GM12878 (cell line): ENCODE measurements around the gene DNAJC5. TPM values are rescaled to one million over a fixed set of nuclear protein-coding genes. Genes with fewer than 3 reads are reported as not detected.

Experiments
- BACH1 ChIP-seq: fragments of 450-650 bp; IDR thresholded peaks from 2 replicates; pipeline ENCODE4 v1.6.1; 2017; ENCODE audit warnings: mild to moderate bottlenecking, borderline replicate concordance
- BMI1 ChIP-seq: fragments of 450-650 bp; IDR thresholded peaks from 2 replicates; pipeline ENCODE4 v1.6.1; 2016; ENCODE audit warnings: mild to moderate bottlenecking, moderate library complexity, borderline replicate concordance
- CBX5 ChIP-seq: sonication (generic); IDR thresholded peaks from 2 replicates; pipeline ENCODE4 v1.6.1; 2016; ENCODE audit warnings: low read depth, moderate library complexity, mild to moderate bottlenecking, inconsistent platforms
- CHD4 ChIP-seq: fragments of 200-600 bp; sonication (generic); IDR thresholded peaks from 2 replicates; pipeline ENCODE4 v1.6.1; 2016; ENCODE audit warnings: mild to moderate bottlenecking
- CTCF ChIP-seq, 3 experiments: IDR thresholded peaks in 2 of 3; conservative IDR thresholded peaks in 1 of 3; 2 replicates each; pipeline ENCODE4 v1.5.1; 2011; ENCODE audit warnings: low read depth in 3 of 3, low read length in 3 of 3, mild to moderate bottlenecking in 3 of 3, control low read depth in 2 of 3, moderate library complexity in 2 of 3, inconsistent platforms in 1 of 3, mixed read lengths in 1 of 3; ENCODE audit not compliant: control insufficient read depth in 2 of 3, insufficient read depth in 1 of 3; ENCODE audit errors: extremely low read depth in 1 of 3
- DPF2 ChIP-seq: fragments of 450-650 bp; IDR thresholded peaks from 2 replicates; pipeline ENCODE4 v1.6.1; 2017; ENCODE audit warnings: mild to moderate bottlenecking
- EED ChIP-seq: sonication (generic); IDR thresholded peaks from 2 replicates; pipeline ENCODE4 v1.6.1; 2016; ENCODE audit warnings: antibody characterized with exemption, low read depth
- ESRRA ChIP-seq: IDR thresholded peaks from 2 replicates; pipeline ENCODE4 v1.6.1; 2012; ENCODE audit warnings: mild to moderate bottlenecking, low read length, improper control_type of control experiment
- FOS ChIP-seq: IDR thresholded peaks from 3 replicates; pipeline ENCODE4 v1.6.1; 2011; ENCODE audit warnings: borderline replicate concordance; ENCODE audit not compliant: insufficient read length; ENCODE audit errors: extremely low read depth
- FOXK2 ChIP-seq: fragments of 450-650 bp; IDR thresholded peaks from 2 replicates; pipeline ENCODE4 v1.6.1; 2017; ENCODE audit warnings: mild to moderate bottlenecking, moderate library complexity
- HDAC2 ChIP-seq: fragments of 200-600 bp; sonication (generic); IDR thresholded peaks from 2 replicates; pipeline ENCODE4 v1.6.1; 2017
- IKZF1 ChIP-seq: fragments of 450-650 bp; conservative IDR thresholded peaks from 2 replicates; pipeline ENCODE4 v1.6.1; 2017; ENCODE audit warnings: antibody characterized with exemption, mild to moderate bottlenecking
- KAT2A ChIP-seq: conservative IDR thresholded peaks from 2 replicates; pipeline ENCODE4 v1.6.1; 2011; ENCODE audit warnings: low read depth, low read length; ENCODE audit not compliant: control insufficient read depth
- KDM1A ChIP-seq: fragments of 200-600 bp; sonication (generic); IDR thresholded peaks from 2 replicates; pipeline ENCODE4 v1.6.1; 2016; ENCODE audit warnings: borderline replicate concordance
- MYC ChIP-seq: IDR thresholded peaks from 2 replicates; pipeline ENCODE4 v1.6.1; 2011; ENCODE audit warnings: mild to moderate bottlenecking, low read length, moderate library complexity, inconsistent platforms; ENCODE audit not compliant: insufficient read depth, insufficient replicate concordance, insufficient read length, severe bottlenecking
- NFIC ChIP-seq: IDR thresholded peaks from 2 replicates; pipeline ENCODE4 v1.6.1; 2012; ENCODE audit warnings: low read depth, mild to moderate bottlenecking, inconsistent platforms, low read length, moderate library complexity
- POLR2AphosphoS5 ChIP-seq: IDR thresholded peaks from 2 replicates; pipeline ENCODE4 v1.6.1; 2011; ENCODE audit warnings: mild to moderate bottlenecking, low read length, inconsistent platforms
- RBBP5 ChIP-seq: fragments of 200-600 bp; sonication (generic); conservative IDR thresholded peaks from 2 replicates; pipeline ENCODE4 v1.6.1; 2016
- RUNX3 ChIP-seq: IDR thresholded peaks from 2 replicates; pipeline ENCODE4 v1.6.1; 2012; ENCODE audit warnings: low read length, inconsistent platforms
- SMC3 ChIP-seq: IDR thresholded peaks from 2 replicates; pipeline ENCODE4 v1.6.1; 2011; ENCODE audit warnings: low read length, improper control_type of control experiment, borderline replicate concordance
- STAT3 ChIP-seq: IDR thresholded peaks from 2 replicates; pipeline ENCODE4 v1.6.1; 2011; ENCODE audit warnings: low read depth, low read length, improper control_type of control experiment
- ZBED1 ChIP-seq: IDR thresholded peaks from 2 replicates; pipeline ENCODE4 v1.6.1; 2016; ENCODE audit warnings: borderline replicate concordance
- ZNF217 ChIP-seq: fragments of 450-650 bp; IDR thresholded peaks from 2 replicates; pipeline ENCODE4 v1.6.1; 2017; ENCODE audit warnings: antibody characterized with exemption, mild to moderate bottlenecking
- ZNF274 ChIP-seq: IDR thresholded peaks from one replicate; pipeline ENCODE4 v1.8.0; 2011; ENCODE audit not compliant: insufficient read length, insufficient read depth
- polyA plus RNA-seq, 11 experiments: library from polyadenylated mRNA; depleted of rRNA in 4 of 11; unstranded in 6 of 11; stranded (reverse) in 5 of 11; fragments of >200 nt; fragmentation: Nextera tagmentation in 4 of 11; fragmentation: Illumina TruSeq in 1 of 11; extraction: Ambion mirVana in 4 of 11; extraction: Trizol in 1 of 11; gene quantifications; 1 replicate in 1 of 11; 2 replicates in 10 of 11; pipeline versions ENCODE4 v1.2.1 to v1.2.3, GENCODE V29; 2011 to 2016; ENCODE audit warnings: inconsistent platforms in 2 of 11, missing spikeins in 2 of 11, low read depth in 1 of 11
- total RNA-seq, 4 experiments: library from RNA; depleted of rRNA in 3 of 4; stranded (reverse); fragments of >200 nt in 3 of 4; fragmentation: Illumina TruSeq in 1 of 4; extraction: Trizol in 1 of 4; gene quantifications; 2 replicates each; pipeline versions ENCODE4 v1.2.1 to v1.2.3, GENCODE V29; 2013 to 2021
- TF ChIP-seq, protein P1 (sequence below): fragments of 450-650 bp; IDR thresholded peaks from 2 replicates; pipeline ENCODE4 v1.6.1; 2017; ENCODE audit warnings: mild to moderate bottlenecking
- TF ChIP-seq, protein P2 (sequence below): fragments of 450-650 bp; IDR thresholded peaks from 2 replicates; pipeline ENCODE4 v1.6.1; 2017; ENCODE audit warnings: antibody characterized with exemption, mild to moderate bottlenecking, moderate library complexity

DNAJC5 gene
- total and polyA plus RNA-seq, 10 of the 15 experiments (the other 5 are each of a cell fraction or from before 2014, with no cell fraction given): 0.69 to 36.8 (median 17.0) TPM

DNA sequence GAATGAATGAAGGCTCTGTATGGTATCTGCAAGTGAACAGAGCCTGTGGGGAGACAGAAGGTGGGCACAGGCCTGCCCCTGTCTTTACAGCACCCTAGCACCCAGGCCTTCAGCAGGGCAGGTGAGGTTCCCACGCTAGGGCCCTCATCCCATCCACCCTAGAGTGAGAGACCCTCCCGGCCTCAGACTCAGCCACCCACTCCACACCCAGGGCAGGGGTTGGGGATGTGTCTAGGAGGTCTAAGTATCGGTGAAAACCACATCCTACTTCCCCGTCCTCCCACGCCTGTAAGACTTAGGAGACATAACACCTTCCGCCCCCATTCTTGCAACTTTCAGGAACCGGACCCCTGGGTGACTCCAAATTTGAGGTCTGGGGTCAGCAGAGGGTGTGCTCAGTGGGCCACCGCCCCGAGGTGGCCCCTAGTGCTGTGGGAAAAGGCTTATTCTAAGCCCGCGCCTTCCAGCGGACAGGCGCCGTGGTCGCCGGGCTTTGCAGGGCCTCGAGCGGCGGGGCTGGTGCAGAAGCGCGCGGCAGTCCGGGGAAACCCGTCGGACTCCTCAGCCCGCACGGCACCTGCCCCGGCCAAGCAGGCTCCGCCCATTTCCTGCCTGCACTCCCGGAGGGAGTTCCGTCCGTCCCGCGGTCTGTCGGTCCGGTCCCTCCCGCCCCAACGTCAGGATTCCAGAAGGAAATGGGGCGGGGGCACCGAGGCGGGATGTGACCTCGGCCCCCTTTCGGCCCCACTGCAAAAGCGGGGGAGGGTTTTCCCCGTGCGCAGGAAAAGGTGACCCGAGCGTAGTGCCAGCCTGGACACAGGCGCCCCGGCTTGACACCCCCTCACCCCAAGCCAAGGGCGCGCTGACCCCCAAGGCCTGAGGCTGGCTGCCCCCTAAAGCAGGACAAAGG is 83.6 kb downstream of the DNAJC5 start (continued):
- TF ChIP-seq FOS: no peak
- TF ChIP-seq BMI1: peak; percentile 41; the same call in 1 of the 2 replicates
- no peak for TF ChIP-seq STAT3
- TF ChIP-seq CTCF (IDR thresholded peaks at IDR 0.05 in 2 of 3, conservative IDR thresholded peaks at IDR 0.05 in 1 of 3; ENCODE audit: control insufficient read depth in 2 of 3, extremely low read depth in 1 of 3, insufficient read depth in 1 of 3, low read depth in 3 of 3, low read length in 3 of 3): no peak
- no peak for TF ChIP-seq ZNF274
- TF ChIP-seq CBX5: no peak
- peak; percentile 84 for TF ChIP-seq POLR2AphosphoS5
- peak; percentile 92 for TF ChIP-seq EED
- no peak for TF ChIP-seq BACH1
- no peak for TF ChIP-seq ESRRA
- TF ChIP-seq NFIC: no peak
- TF ChIP-seq, protein P1, sequence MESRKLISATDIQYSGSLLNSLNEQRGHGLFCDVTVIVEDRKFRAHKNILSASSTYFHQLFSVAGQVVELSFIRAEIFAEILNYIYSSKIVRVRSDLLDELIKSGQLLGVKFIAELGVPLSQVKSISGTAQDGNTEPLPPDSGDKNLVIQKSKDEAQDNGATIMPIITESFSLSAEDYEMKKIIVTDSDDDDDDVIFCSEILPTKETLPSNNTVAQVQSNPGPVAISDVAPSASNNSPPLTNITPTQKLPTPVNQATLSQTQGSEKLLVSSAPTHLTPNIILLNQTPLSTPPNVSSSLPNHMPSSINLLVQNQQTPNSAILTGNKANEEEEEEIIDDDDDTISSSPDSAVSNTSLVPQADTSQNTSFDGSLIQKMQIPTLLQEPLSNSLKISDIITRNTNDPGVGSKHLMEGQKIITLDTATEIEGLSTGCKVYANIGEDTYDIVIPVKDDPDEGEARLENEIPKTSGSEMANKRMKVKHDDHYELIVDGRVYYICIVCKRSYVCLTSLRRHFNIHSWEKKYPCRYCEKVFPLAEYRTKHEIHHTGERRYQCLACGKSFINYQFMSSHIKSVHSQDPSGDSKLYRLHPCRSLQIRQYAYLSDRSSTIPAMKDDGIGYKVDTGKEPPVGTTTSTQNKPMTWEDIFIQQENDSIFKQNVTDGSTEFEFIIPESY: no peak
- no peak for TF ChIP-seq KDM1A
- TF ChIP-seq IKZF1: peak; percentile 98
- no peak for TF ChIP-seq KAT2A
- no peak for TF ChIP-seq MYC
- no peak for TF ChIP-seq HDAC2
- no peak for TF ChIP-seq ZNF217
- TF ChIP-seq ZBED1: 0 out of 2 replicates have a peak, but pooled peaks have one; percentile 68
- TF ChIP-seq, protein P2, sequence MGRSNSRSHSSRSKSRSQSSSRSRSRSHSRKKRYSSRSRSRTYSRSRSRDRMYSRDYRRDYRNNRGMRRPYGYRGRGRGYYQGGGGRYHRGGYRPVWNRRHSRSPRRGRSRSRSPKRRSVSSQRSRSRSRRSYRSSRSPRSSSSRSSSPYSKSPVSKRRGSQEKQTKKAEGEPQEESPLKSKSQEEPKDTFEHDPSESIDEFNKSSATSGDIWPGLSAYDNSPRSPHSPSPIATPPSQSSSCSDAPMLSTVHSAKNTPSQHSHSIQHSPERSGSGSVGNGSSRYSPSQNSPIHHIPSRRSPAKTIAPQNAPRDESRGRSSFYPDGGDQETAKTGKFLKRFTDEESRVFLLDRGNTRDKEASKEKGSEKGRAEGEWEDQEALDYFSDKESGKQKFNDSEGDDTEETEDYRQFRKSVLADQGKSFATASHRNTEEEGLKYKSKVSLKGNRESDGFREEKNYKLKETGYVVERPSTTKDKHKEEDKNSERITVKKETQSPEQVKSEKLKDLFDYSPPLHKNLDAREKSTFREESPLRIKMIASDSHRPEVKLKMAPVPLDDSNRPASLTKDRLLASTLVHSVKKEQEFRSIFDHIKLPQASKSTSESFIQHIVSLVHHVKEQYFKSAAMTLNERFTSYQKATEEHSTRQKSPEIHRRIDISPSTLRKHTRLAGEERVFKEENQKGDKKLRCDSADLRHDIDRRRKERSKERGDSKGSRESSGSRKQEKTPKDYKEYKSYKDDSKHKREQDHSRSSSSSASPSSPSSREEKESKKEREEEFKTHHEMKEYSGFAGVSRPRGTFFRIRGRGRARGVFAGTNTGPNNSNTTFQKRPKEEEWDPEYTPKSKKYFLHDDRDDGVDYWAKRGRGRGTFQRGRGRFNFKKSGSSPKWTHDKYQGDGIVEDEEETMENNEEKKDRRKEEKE: no peak
- no peak for TF ChIP-seq RUNX3
- no peak for TF ChIP-seq RBBP5
- TF ChIP-seq SMC3: no peak
- no peak for TF ChIP-seq CHD4
- TF ChIP-seq DPF2: peak; percentile 95
- TF ChIP-seq FOXK2: no peak
